Ammon's horn (tissue), 1 donor: ENCODE data around the gene IRAK2.

Experiments used
- DNase-seq: peaks from one replicate; pipeline ENCODE4 v3.0.0-alpha.2; 2016; ENCODE audit warnings: low spot score

The IRAK2 gene

DNA sequence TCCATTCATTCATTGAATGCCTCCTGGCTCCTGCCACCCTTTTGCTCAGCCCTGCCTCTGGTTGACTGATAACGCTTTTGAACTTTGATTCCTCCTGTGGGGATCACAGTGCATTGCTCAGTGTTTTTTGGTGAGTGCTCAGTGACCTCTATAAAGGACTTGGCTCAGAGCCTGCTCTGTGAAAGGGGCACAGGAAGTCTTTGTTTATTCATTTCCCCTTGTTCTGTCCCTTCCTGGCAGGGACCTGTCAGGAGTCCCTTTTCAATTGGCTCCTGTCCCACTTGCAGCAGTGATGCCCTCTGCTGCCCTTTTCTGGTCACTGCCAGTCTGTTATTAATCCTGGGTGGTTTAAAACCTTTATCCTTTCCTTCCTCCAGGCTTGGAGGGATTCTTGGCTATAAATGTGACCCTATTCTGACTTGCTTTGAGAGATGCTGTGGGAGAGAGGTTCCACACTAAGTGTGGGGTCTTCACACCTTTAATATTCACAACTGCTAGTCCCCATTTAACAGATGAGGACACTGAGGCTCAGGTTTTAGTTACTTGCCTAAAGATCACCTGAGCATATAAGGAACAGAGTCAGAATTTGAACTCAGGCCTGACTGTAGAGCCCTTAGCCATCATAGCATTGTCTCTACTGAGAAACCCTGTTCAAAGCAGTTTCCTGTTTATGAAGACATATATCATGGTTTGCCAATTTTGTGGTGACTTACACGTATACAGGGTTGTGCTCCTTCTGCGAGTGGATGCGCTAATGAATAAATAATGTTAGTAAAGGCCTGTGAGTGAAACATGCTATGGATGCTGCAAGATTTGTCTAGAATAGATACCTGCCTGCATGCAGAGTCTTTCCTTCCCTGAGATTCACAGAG is 60.3 kb downstream of the IRAK2 start:
- DNase-seq: peak; percentile 90

DNA sequence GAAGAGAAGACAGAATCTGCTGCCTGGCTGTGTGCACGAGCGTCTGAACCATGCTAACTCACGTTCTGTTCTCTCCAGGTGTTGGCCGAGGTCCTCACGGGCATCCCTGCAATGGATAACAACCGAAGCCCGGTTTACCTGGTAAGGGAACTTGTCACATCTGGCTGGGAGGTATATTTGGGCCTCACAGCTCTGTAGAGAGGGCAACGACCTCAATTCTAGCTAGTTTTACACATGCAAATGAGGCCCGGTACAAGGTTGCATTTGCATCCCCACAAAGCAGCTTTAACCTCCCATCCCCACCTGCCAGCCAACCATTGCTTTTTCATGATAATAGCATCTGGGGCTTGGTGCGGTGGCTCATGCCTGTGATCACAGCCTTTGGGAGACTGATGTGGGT is 61.6 kb downstream of the IRAK2 start:
- DNase-seq: no peak

DNA sequence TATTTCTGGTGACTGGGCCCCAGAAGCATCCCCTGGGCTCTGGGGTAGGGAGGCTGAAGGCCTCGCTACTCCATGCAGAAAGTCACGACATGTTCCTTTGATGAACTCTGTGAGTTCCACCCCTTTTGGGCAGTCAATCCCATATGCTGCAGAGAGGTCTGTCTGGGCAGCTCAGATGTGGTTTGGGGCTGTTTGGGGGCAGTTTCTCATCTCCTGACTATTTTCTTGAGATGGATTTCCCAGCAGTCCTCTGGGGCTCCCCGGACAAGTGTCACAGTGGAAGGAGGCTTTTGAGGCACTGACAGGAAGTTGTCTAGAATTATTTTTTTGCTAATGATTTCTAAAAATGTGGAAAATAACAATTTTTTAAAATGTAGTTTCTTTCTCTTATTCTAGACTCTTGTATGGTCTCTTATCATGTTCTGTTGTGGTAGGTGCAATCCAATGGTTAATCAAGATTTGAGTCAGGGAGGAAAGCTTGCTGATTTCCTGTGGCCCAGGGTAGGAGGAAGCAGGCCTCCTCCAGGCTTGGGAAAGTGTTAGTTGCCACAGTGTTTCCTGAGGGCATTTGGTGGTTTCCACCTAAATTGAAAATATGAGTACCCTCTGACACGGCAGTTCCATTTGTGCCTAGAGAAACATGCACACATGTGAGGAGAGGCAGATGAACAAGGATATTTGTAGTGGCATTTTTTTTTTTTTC is 63.7 kb downstream of the IRAK2 start:
- no peak for DNase-seq

DNA sequence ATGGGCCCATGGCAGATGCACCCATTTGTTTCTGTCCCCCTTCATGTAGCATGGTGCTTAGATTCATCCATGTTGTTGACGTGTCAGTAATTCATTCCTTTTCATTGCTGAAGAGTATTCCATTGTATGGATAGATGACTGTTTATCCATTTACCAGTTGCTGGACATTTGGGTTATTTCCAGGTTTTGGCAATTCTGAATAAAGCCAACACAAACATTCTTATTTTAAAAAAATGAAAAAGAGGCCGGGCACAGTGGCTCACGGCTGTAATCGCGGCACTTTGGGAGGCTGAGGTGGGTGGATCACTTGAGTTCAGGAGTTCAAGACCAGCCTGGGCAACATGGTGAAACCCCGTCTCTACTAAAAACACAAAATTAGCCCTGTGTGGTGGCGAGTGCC is 64.9 kb downstream of the IRAK2 start:
- no peak for DNase-seq

DNA sequence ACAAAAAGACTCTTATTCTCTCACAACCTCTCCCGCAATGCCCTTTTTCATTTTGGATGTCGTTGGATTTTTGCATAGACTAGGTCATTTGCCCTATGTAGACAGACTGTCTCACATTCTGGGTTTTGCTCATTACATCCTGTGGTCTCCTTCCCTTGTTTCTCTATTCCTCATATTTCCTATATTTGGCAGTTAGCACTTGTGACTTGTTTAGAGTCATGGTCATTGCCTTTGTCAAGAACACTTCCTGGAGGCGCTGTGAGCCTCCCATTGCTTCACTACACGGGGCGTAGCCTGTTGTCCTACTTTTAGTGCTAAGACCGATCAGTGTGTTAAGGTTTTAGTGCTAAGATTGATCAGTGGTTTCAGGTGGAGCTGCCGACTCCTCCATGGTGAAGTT is 67.4 kb downstream of the IRAK2 start:
- DNase-seq: no peak

GRCh38 chr3:10233988-10234387 is 69.3 kb downstream of the IRAK2 start:
- no peak for DNase-seq

DNA sequence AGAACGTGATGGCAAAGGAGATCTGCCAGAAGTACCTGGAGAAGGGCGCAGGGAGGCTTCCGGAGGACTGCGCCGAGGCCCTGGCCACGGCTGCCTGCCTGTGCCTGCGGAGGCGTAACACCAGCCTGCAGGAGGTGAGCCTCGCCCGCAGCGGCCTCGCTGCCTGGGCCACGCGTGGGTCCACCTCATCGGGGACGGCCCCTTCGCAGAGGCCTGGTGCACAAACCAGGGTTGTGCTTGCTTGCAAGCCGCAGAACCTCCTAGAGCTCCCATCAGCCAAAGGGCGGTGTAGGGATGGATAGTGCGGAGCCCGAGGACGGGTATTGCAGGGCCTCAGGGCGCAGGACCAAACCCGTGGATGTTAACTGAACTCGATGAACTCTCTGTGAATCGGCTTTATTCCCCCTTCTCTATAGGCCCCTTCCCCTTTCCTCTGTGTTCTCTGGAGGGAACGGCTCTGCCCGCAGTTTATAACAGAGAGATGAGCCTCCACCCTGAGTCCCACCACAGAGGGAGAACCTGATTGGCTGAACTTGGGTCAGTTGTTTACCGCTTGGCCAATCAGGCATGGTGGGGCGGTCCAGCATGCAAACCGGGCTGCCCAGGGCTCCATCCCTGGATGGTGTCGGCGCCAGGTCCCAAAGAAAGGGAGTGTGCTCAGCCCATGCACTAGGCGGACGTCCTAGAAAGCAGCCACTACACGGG is 70.0 kb downstream of the IRAK2 start:
- no peak for DNase-seq

DNA sequence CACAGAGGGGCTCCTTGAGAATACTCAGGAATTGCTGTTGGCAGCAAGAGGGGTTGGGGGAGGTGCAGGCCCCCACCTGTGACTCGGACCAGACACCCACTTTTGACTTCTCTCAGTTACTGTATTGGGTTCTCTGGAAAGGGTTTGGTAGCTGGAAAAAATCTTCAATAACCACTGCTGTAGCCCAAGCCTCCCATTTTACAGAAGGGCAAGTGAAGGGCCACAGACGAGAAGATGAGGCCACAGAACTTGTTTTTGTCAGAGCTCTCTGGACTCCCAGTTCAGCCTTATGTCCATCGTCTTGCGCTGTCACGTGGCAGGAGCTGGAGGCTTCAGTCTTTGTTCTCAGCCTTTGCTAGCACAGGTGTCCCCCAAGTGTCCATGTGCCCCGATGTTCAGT is 70.8 kb downstream of the IRAK2 start:
- no peak for DNase-seq

DNA sequence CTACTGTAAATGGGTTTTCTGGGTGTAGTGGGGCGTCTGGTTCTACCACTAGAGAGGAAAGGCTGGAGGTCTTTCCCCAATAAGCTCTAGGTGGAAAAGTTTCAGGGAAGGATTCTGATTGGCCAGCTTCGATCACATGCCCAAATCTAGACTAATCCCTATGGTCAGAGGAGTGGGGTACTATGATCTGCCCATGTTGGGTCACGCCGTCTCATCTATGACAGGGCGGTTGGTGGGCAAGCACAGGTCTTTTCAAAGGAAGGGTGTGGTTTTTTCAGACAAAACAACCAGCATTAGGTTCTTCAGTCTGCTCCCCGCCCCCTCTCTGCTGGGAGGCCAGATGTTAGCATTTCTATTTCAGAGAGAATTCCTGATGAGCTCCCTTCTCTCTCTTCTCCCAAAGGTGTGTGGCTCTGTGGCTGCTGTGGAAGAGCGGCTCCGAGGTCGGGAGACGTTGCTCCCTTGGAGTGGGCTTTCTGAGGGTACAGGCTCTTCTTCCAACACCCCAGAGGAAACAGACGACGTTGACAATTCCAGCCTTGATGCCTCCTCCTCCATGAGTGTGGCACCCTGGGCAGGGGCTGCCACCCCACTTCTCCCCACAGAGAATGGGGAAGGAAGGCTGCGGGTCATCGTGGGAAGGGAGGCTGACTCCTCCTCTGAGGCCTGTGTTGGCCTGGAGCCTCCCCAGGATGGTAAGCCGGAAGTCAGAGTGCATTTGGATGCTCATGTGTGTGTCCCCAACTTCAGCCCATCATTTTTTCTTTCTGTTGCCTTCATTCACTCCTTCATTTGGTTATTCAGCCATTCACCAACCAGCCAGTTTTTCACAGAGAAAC is 73.8 kb downstream of the IRAK2 start:
- DNase-seq: no peak

DNA sequence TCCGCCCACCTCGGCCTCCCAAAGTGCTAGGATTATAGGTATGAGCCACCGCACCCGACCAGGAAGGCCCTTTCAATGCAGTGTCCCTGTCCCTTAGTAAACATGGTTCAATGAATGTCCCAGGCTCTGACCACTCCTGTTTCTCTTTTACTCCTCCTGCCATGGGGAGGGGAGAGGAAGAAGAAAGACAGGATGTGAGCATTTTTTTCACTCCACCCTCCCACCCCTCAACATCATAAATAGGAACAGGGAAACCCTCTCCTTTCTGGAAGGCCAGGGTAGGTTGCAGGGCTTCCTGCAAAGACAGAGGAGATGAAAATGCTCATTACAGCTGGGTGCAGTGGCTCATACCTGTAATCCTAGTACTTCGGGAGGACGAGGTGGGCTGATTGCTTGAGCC is 76.1 kb downstream of the IRAK2 start:
- no peak for DNase-seq

- DNase-seq: no peak
Observed at GRCh38 chr3:10242182-10243065, 77.7 kb downstream of the IRAK2 start.

GRCh38 chr3:10244009-10244408 is 79.3 kb downstream of the IRAK2 start:
- no peak for DNase-seq

DNA sequence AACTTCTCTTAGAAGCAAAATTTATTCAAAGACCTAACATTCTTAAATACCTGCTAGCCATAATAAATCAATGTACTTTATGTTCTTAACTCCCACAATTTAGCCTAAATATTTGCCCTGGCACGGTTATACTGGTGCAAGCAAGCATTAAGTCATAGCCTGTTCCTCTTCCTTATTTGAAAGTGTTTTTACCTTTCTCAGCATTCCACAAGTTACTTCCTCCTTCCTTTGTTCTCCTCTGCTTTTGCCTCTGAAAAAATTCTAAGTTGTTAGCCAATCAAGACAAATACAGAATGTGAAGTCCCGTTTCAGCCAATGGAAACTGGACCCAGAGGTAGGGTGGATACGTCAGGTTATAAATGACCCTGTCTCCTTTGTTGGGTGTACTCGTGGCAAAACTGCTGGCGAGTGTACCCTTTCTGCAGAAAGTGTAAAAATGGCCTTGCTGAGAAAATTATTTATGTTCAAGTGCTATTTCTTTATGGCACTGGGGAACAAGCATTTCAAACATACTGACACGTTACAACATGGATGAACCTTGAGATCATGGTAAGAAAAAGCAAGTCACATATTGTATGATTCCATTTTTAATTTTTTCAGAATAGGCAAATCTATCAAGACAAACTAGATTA is 80.5 kb downstream of the IRAK2 start:
- no peak for DNase-seq

GRCh38 chr3:10247679-10248183 is 83.0 kb downstream of the IRAK2 start:
- DNase-seq: no peak

DNA sequence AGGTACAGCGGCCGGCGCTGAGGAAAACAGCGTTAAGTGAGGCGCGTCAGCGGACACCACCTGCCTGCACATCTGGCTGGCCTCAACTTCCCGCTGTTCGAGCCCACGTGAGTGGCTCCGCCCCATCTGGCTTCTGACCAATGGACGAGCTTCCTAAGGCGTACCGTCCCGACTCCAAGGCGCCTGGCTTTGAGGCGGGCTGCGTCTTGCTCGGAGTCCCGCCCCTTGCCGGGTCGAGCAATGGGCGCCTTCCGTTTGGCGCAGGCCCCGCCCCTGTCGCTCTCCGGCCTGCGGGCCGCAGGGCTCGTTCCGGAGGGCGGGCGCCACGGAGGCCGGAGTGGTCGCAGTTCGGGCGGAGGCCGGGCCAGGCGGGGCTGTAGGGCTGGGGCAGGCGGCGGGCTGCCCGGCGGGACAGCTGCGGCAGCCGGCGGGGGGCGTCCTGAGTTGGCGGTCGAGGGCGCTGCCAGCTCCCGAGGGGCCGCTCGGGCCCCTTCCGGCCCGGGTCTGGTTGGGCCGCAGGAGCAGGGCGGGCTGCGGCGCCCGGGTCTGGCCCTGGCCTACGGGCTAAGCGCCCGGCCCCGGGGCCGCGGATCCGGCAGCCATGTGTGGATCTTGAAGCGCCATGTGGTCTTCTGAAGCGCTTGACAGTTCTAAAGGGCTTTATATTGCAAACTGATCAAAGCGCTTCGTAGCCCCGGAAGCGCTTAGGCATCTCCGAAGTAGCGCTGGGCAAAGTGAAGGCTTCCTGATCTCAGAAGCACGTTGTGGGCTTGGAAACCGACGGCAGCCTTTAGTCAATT is 83.7 kb downstream of the IRAK2 start, which contains the start of gene TATDN2:
TATDN2 (plus strand) TSS at position 276 of the 800 bp plus-strand sequence. CDS start 742 bp downstream, outside the sequence.
- DNase-seq: peak; percentile 96

GRCh38 chr3:10248984-10249748 is 84.4 kb downstream of the IRAK2 start:
- DNase-seq: no peak

DNA sequence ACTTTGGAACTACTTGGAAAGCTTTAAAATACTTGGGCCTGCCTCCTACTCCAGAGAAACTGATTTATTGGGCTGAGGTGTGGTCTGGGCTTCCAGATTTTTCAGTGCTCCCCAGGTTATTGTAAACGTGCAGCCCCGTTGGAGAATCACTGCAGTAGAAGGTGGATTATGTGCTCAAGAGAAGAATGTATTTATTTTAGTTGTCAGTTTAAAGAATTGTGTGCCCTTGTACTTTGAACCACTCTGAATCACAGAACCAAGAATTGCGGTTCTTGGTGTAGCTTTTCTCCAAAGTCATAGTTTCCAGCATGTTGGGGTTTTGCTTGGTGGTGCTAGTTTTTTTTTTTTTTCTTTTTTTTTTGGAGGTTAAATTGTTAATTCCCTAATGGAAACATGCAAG is 85.1 kb downstream of the IRAK2 start:
- DNase-seq: no peak

DNA sequence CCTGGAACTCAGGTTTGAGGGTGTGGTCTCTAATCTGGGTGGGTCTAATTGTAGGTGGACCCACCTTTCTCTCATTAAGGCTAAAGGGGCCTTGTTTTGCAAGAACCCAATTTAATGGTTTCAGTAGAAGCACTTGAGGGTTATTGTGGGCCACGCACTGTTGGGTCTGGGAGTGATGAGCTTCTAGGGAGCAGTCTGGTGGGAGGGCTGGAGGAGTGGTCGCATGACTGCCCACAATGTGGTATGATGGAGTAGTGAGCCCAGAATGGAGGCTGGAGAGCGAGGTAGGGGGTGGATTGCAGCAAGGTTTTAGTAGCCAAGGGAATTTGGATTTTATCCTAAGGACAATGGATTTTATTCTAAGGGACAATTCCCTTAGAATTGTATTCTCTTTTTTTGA is 86.3 kb downstream of the IRAK2 start:
- DNase-seq: no peak
